NK-92 (cell line): ENCODE data around the gene NT5DC2.
"Not testable (repeated sequence)": the region's sequence is repeated elsewhere in the genome, so short reads cannot be mapped to it uniquely, and the experiment has no call there.

Experiments
- DNase-seq: peaks from one replicate; lab custom pipeline; 2025; ENCODE audit not compliant: unreplicated experiment; lab: John Stamatoyannopoulos, UW

The NT5DC2 gene

DNA sequence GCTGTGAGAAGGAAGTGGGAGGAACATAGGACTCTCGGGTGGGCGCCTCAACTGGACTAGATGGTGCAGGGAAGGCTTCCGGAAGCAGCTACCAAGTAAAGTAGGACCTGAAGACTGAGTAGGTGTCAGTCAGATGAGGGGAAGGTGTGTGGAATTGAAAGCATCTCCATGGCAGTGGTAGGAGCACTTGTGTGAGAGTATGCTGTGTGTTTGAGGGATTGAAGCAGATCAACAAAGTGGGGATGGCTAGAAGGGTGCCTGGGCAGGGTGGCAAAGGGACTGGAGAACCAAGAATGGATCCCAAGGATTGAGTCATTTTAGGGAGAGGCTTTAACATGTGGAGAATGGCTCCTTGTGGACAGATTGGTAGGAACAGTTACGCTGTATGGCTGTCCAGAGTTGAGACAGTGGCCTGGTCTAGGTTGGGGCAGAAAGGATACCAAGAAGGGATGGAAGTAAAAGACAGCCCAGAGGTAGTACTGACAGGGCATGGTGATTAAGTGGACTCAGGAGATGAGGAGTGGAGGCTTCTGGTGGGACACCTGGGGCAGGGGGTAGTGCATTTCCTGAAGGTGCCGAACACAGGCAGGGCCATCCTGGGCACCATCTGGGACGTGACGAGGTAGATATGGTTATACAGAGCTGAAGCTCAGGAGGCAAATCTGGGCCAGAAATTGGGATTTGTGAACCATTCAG is 4.2 kb upstream of the NT5DC2 start:
- DNase-seq = no peak

DNA sequence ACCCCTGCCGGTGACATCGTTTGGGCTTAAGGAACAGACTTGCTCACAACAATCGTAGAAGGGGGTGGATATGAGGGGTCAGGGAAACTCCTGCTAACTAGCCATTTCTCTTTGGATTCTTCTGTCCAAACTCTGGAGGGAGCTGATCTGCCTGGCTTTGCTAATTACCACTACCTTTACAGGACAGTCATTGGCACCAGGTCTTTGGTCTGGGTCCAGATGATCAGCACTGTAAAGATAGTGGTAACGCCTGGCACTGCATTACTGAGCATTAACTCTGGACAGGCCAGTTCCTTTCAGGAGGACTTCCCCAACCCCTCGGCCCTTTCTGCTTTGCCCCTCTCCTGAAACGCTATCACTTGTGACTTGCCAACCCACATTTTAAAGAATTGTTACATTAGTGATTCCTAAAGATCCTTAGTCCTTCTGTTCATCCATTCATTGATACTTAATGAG is 3.5 kb upstream of the NT5DC2 start:
- DNase-seq = no peak

DNA sequence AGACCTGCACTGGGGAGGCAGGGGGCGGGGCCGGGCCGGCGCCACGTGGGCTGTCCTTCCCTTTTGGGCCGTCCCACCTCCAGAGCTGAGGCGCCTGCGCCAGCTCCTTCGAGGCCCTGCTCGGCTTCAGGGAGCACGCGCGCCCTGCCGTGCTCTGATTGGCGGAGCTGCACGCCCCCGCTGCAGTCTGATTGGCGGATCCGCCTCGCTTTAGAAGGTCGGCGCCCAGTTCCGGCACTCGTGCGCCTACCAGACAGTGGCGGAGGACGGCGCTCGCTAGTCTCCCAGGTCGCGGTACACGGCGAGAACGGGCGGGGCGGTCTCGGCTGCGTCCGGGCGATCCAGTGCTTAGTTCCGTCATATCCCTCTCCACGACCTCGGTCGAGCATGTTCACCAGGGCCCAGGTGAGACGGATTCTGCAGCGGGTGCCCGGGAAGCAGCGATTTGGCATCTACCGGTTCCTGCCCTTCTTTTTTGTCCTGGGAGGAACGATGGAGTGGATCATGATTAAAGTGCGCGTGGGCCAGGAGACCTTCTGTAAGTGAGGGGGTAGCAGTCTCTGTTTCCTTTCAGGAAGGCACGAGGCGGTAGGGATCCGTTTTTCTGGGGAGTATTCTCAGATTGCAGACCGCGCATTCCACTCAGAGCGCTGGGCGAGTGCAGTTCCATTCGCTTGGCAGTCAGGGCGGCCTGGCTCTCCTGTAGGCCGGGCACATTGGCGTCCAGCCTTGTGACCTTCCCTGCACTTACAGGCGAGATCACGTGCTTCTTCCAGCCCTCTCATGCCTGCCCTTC is 2.9 kb upstream of the NT5DC2 start, which contains the start of gene UQCC5:
UQCC5 (plus strand) TSS at position 237 of the 796 bp plus-strand sequence; CDS start at position 388, 151 bp downstream.
- DNase-seq = peak; percentile 83

DNA sequence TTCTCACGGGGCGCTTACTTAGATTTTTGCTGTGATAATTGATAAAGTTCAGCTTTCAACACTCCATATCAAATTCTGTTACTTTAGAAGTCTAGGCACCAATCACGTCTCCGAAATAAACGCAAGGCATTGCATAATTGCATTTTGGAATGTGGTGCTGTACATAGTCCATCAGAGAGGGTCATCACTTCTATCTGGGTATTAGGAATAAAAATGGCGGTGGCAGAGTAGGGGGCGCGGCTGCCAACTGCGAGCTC is 2.4 kb upstream of the NT5DC2 start:
- no peak for DNase-seq

DNA sequence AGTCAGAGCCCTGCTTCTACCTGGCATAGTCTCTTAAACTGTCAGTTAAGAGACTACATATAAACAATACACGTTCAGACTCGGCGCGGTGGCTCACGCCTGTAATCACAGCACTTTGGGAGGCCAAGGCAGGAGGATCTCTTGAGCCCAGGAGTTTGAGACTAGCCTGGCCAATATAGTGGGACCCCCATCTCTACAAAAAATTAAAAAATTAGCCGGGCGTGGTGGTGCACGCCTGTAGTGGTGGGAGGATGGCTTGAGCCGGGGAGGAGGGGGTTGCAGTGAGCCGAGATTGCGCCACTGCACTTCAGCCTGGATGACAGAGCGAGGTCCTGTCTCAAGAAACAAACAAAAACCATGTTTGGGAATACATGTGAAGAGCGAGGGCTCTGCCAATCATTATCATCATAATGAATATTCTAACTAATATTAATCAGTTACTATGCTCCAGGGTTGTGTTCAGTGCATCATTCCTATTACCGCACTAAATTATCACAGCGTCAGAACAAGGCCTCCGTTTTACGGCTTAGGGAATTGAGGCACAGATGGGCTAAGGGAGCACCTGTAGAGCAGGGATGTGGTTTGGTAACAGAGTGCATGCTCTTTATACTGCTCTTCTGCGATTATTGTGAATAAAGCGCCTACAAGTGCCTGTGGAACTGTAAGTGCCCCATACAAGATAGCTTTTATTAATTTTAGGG is 1.9 kb upstream of the NT5DC2 start:
- no peak for DNase-seq

DNA sequence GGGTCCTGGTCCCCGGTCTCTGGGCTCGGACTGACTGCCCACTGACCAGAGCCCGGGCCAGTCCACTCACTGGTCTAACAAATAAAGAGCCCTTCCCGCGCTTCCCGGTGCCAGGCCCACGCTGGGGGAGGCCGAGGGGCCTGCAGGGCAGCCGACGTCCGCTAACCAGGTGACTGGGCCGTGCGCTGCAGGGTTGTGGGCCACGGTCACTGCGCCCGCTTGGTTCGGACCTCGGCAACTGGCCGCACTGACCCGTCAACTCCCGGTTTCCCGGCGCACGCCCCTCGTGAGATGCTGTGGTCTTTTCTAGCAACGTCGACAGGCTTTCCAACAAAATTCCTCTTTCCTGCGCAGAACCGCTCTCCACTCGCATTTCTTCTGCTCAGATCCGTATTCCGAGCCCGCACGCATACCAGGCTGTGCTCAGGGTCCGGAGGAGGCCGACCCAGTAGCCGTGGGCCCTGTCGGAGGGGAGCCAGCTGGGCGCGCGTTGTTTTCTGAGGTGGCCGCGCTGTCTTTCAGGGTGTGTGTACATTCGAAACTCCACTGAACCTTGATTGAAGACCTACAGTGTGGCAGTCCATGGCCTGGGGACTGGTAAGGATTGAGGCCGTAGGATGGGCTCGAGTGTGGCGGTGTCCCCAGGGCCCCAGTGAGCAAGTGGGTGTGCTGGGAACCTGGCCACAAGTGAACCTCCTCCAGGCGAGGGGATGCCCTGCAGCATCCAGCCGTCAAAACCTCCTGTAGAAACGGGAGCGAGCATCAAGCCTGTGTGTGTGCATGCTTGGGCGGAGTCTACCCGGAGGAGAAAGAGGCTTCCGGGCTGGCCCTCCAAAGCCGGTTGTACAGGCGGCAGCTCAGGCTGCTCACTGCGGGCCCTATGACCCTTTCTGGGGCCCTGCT is 875 bp upstream of the NT5DC2 start:
- no peak for DNase-seq

DNA sequence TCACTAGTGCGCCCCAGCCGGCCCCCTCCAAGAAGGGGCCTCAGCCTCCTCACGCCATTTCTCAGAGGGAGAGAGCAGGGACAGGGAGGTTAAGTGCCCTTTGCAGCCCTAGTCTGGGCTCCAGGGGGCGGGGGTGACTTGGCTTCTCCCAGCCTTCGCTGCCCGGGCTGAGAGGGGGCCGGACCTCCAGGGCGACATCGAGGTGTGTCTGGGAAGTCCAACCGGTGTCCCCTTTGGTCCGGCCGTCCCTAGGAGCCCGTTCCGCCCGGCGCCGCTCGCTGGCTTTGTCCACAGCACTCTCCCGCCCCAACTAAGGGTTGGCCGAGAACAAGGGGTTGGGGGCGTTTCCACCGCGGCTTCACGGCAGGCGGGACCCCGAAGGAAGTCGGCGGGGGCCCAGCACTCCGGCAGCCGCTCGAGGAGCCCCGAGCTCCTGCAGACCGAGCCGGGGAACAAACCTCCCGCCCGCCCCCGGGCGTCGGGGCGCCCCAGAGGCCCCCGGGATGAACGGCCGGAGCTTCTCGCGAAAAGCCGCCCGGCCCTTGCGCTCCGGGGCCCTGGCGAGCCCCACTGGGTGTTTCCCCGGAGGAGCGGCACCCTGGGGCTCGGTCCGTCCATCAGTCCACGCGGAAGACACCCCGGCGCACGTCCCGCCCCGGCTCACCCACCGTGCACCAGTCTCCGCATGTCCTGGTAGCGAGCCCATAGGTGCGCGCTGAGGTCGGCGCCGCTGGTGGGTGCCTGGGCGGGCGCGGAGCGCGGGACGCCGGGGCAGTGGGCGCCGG is 627 bp downstream of the NT5DC2 start:
- DNase-seq = no peak

DNA sequence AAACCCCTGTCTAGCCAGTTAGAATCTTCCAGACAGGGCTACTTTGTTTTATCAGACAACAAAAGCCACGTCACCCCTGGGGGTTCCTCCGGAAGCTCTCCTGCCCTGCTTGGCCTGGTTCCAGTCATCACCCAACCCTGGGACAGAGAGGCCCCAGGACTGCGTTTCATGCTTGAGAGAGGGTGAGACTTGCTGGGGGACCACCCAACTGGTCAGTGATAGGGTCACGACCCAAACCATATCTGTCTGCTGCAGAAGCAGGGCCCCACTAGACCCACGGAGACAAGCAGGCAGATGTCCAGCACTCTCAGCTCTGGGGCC is 1.2 kb downstream of the NT5DC2 start:
- DNase-seq = no peak

DNA sequence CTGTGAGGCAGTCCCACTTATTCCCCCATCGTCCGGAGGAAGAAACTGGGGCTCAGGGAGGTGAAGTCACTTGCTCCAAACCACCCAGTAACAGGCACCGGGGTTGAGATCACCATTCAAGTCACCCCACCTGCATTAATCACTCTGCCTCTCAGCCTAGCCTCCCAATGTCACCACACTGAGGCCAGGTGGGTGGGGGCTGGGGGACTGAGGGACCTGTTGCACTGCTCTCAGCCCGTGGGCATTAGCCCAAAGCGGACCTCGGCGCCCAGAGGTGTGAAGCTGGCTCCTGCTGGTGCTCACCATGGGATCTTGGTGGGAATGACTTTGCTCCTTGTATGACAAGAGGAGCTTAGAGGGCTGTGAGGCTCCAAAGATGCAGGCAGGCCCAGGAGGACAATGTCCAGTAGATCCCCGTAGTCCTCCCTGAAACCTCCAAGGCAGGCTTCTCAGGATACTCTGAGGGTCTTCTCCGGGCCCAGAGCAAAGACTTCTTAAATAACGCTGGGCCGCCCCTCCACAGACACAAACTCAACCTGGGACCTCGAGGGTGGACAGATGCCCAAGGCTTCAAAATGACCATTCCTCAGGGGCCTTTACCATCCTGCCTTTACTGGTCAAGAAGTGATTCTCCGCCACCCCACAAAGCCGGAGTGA is 1.7 kb downstream of the NT5DC2 start:
- no peak for DNase-seq

DNA sequence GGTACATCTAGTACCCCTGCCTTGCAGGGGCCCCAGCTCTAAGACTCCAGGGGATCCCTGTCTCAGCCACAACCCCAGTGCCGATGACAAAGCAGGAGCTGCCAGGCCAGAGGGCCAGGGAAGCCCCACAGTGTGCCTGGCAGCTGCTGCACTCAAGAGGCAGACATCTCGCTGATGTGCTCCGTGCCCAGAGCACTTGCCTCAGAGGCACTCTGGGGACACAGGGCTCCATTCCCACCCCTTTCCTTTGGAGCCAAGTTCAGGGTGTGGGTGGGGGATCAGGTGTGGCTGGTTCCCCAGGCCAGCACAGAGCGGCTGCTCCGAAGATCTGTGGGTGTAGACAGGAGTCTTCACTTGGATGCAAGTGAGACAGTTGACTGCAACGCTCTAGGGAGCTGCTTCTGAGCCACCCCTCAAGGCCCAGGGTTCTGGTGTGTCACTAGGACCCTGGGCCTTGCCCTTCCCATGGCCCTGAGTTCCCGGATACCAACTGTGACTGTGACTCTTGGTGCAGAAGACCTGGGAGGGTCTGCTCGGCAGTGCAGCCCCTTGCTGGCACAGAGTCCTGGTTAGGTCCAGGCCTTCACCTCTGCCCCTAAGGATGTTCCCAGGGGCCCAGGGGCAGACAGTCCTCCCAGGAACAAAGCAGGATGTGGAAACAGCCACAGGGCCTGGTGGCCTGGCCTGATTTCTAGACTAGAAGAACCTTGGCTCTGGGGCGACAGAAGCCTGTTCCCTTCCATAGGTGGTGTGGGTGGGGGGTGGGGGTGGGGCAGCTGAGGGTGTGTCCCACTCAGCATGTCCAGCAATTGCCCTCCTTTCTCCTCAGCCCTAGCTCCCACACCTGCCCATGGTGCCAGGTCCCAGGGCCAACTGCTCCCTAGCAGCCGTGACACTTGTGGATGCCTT is 2.5 kb downstream of the NT5DC2 start:
- no peak for DNase-seq

DNA sequence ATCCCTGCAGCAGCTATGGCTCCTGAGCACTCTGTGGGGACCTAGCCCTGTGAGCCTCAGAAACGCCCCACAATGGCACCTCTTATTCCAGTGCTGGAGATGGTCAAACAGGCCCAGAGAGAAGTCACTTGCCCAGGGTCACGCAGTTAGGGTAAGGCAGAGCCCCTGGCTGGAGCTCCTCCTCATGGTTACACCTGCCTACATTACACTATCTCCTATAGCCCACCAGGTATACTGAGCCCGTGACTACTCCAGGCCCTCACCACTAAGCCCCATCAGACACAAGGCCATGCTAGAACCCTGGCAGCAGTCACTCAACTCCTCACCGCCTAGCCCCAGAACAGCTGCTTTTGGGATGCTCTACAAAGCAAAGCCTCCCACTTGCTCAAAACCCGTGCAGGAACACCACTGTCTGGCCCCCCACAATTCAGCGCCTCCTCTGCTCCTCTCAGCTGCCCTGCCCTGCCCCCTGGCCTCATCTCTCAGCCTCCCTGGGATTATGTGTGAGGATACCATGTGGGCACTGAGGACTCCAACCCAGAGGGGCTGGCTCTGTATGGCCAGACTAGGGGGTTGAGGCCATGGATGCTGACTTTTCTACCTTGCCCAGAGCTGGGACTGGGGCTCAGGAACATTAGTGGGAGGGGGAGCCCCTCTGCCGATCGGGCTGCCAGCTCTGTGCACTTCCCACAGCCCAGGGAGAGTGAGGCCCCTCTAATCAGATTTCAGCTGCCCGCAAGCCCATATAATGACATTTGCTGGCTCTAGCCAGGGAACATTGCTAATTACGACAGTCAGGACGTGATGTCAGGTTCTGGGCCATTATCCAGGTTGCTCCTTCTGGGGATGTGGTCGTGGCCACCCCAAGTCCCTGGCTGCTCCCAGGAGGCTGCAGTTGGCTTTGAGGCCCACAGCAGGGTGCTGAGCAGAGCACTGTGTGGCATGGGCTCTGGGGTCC is 4.0 kb downstream of the NT5DC2 start:
- DNase-seq = no peak

DNA sequence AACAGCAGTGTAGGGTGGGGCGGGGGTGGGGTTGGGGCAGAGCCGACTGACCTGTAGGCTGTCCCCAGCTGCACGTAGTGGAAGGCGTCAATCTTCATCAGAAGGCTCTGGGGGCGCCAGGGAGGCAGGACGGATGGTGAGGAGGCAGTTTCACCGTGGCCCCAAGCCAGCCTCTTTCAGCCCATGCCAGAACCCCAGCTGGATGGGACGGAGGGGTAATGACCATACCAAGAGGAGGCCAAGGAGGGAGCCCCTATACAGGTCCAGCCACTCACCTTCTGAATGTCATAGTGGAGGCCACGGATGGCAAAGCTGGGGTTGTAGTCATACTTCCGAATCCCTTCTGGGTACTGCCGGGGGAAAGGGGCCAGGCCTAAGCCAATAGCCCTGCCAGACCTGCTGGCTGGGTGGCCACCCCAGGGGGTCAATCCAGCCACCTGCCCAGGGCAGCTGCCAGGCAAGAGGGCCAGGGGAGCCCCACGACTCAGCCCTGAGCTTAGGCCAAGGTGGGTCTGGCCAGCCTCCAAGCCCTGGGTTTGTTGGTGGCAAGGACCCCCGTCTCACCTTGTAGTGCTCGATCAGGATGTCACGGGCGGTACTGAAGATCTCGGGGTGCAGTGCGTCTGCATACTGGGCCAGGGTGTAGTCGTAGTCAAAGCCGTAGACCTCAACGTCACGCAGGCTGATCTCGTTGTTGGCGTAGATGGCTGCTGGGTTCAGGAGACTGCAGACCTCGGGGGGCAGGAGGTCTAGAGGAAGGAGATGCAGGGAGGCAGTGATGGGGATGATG is 4.9 kb downstream of the NT5DC2 start:
- no peak for DNase-seq

DNA sequence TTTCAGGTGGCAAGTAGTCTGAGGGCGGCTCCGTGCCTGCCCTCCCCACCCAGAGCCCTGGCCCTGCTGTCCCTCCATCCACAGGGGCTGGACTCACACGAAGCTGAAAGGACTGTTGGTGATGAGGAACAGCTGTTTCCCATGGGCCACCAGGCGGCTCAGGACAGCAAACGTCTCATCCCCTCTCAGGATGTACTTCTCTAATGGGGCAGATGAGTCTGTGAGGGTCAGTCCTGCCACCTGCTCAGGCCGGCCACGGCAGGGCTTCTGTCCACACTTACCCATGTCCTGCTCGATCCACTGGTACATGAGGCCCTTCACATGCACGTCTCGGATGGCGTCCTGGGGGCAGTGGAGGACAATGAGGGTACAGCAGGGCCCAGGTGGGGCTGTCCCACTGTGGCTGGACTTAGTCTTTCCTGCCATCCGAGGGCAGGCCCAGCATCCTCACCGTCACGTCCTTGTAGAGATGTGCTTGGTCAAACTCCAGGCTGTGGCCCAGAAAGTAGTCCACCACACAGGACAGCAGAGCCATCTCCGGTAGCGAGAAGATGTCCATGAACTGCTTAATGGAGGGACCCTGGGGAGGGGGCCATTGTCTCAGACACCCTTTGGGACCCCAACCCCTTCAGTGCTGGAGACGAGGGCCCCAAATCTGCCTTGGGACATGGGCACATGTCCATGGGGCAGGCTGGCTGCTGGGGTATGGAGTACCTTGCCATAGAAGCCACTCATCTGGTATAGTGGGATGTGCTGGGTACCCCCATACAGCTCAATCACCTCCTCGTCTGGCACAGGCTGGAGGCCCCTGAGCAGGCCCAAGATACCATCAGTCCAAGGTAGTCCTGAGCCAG is 5.7 kb downstream of the NT5DC2 start:
- no peak for DNase-seq

DNA sequence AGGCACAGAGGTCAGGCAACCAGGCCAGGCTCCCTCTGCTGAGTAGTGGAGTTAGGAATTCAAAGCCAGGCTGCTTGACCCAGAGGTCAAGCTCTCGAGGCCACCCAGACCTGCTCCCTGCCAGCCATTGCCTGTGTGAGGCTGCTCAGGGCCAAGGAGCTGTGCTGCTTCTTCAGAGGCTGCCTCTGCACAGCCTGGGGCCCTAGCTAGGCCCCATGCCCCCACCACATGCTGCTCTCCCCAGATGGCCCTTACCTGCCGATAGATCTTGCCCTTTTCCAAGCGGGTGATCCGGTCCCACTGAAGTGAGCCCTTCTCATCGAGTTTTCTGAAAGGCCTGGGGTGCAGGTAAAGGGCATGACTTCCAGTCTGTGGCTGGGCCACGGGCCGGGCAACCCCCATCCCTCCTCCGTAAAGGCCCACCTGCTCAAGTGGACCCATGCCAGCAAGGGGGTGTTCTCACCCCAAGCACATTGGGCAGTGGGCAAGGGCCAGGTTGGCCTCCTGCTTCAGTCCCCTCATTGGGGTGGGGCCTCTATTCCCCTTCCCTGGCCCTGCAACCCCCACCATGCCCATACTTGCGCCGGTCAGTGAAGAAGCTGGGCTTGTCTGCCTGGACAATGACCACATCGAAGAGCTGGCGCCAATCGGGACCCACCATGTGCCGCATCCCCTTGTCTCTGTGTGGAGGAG is 6.5 kb downstream of the NT5DC2 start:
- DNase-seq = no peak

DNA sequence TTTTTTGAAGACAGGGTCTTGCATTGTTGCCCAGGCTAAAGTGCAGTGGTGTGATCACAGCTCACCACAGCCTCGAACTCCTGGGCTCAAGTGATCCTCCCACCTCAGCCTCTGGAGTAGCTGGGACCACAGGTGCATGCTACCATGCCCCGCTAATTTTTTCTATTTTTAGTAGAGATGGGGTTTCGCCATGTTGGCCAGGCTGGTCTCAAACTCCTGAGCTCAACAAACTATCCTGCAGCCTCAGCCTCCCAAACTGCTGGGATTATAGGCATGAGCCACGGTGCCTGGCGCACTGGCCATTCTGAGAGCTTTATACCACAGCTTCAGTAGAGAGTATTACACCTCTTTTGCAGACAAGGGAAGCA is 7.0 kb downstream of the NT5DC2 start:
- not testable (repeated sequence) for DNase-seq
